A549 treated with AZD2906 at 1 μM for 4 hours (cell line): ENCODE results near the gene KRTAP4-16. TPM values are rescaled to one million over a fixed set of nuclear protein-coding genes. Genes with fewer than 3 reads are reported as not detected.

ENCODE experiments used
- total RNA-seq: library from RNA; stranded (reverse); fragments of 200-300 nt; extraction: Qiagen RNA extraction; gene quantifications from 5 replicates; pipeline ENCODE4 v1.2.3, GENCODE V29; 2022

The KRTAP4-16 gene
- not detected in 5 replicates for total RNA-seq

GRCh38 chr17:41101586-41102259 is at the start of gene KRTAP4-16:
KRTAP4-16 (minus strand) TSS chr17:41102209; CDS start chr17:41102209, 0 bp downstream.

GRCh38 chr17:41149652-41149985 is 47.6 kb upstream of the KRTAP4-16 start, which contains the start of gene KRTAP4-5:
KRTAP4-5 (minus strand) TSS chr17:41149825; CDS start chr17:41149767, 58 bp downstream.

DNA sequence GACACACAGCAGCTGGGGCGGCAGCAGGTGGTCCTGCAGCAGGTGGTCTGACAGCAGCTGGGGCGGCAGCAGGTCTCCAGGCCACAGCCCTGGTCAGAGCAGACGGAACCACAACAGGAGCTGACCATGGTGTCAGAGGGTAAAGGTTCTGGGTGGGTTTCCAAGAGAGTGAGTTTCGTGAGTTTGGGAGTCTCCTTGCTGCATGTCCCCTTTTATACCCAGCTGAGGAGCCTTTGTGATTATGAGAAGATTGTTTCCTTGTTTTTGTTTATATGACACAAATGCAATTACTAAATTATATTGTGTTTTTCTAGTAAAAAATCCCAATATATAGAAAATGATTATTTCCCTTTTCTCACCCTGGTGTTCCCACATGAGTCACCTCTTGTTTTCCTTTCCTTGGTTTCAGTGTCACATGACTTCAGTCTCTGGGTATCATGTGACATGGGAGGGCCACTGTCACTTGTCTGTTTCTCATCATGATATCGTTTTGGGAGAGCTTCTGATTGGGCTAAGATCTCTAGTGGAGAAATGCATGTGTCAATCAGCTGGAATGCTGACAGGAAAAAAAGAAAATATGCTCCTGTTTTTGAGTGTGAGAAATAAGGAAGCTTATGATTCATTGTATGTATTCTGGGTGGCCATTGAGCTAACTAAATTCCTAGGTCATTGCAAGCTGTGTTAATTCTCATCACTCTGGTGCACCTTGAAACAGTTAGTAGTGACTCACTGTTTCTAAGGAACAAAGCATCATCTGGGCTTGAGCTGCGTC is 38.5 kb upstream of the KRTAP4-16 start, which contains the start of gene KRTAP4-6:
Gene KRTAP4-6 (minus strand): TSS at position 185 of the 772 bp plus-strand sequence. CDS start 57 bp downstream, at position 128.

GRCh38 chr17:41123991-41124371 is 22.0 kb upstream of the KRTAP4-16 start, which contains the start of gene KRTAP4-12:
KRTAP4-12 (minus strand) TSS chr17:41124182; CDS start chr17:41124122, 60 bp downstream.

DNA sequence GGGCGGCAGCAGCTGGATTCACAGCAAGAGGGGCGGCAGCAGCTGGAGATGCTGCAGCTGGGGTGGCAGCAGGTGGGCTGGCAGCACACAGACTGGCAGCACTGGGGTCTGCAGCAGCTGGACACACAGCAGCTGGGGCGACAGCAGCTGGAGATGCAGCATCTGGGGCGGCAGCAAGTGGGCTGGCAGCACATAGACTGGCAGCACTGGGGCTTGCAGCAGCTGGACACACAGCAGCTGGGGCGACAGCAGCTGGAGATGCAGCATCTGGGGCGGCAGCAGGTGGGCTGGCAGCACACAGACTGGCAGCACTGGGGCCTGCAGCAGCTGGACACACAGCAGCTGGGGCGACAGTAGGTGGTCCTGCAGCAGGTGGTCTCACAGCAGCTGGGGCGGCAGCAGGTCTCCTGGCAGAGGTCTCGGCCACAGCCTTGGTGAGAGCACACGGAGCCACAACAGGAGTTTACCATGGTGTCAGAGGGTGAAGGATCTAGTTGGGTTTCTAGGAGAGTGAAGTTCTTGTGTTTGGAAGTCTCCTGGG is 15.9 kb upstream of the KRTAP4-16 start, which contains the start of gene KRTAP4-11:
Gene KRTAP4-11 (minus strand): TSS at position 528 of the 541 bp plus-strand sequence. CDS start 58 bp downstream, at position 470.

DNA sequence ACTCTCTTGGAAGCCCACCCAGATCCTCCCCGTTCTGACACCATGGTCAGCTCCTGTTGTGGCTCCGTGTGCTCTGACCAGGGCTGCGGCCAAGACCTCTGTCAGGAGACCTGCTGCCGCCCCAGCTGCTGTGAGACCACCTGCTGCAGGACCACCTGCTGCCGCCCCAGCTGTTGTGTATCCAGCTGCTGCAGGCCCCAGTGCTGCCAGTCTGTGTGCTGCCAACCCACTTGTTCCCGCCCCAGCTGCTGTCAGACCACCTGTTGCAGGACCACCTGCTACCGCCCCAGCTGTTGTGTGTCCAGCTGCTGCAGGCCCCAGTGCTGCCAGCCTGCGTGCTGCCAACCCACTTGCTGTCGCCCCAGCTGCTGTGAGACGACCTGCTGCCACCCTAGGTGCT is 3.3 kb upstream of the KRTAP4-16 start, which contains the start of gene KRTAP4-9:
Gene KRTAP4-9 (plus strand): TSS at position 43 of the 400 bp plus-strand sequence. CDS start 0 bp downstream, at position 43.

DNA sequence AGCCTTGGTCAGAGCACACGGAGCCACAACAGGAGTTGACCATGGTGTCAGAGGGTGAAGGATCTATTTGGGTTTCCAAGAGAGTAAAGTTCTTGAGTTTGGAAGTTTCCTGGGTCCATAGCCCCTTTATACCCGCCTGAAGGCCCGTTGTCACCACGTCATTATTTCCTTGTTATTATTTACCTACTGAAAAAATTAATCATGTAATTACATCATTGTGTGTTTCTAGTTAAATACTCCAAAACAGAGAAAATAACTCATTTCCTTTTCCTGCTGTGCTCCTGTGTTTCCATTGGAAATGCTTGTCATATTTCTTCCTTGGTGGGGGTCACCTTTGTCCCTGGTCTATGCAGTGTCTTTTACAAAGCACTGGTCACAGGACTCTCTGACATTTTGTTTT is 4.0 kb downstream of the KRTAP4-16 start, which contains the start of gene KRTAP4-8:
Gene KRTAP4-8 (minus strand): TSS at position 101 of the 400 bp plus-strand sequence. CDS start 58 bp downstream, at position 43.

GRCh38 chr17:41084100-41084856 is 17.7 kb downstream of the KRTAP4-16 start, which contains the start of gene KRTAP4-7:
KRTAP4-7 (plus strand) TSS chr17:41084150; CDS start chr17:41084207, 57 bp downstream.

GRCh38 chr17:41065829-41066624 is 36.0 kb downstream of the KRTAP4-16 start, which contains the start of gene KRTAP2-4:
KRTAP2-4 (minus strand) TSS chr17:41065879; CDS start chr17:41065845, 34 bp downstream.

DNA sequence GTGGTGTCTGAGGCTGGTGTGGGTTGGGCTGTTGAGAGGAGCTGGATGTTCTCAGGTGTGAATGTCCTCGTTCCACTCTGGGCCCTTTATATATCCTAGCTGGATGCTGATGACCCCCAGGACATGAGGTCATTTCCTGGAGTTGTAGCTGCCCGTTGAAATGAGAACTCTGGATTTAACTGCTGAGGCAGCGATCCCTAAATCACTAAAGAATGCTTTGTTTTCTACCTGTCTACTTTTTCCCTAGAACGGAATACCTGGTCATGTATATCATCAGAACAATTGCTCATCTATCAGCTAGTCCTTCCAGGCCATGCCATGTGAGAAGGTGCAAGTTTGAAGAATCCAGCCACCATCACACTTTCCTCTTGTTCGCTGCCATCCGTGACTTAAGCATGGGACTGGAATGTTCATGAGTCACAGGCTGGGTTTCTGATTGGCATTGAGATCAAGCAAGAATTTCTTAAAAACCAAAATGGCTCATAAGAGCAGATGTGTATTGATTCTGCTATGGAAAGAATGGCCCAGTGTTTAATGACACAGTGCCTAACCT is 41.9 kb downstream of the KRTAP4-16 start, which contains the start of gene KRTAP2-3:
Gene KRTAP2-3 (minus strand): TSS at position 63 of the 553 bp plus-strand sequence. CDS start 64 bp downstream, outside the sequence.

DNA sequence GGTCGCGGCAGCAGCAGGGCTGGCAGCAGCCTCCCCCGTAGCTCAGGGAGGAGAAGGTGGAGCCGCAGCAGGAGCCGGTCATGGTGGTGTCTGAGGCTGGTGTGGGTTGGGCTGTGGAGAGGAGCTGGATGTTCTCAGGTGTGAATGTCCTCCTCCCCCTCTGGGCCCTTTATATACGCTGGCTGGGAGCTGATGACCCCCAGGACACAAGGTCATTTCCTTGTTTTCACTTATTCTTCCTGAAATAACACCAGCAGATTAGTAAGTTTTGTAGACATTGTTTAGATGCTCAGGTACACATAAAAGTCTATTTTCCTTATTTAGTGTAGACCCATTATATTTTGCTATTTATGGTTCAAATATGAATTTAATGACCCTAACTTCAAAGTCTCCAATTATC is 46.9 kb downstream of the KRTAP4-16 start, which contains the start of gene KRTAP2-2:
Gene KRTAP2-2 (minus strand): TSS at position 101 of the 400 bp plus-strand sequence. CDS start 19 bp downstream, at position 82.

Other genes with a start within 250 kb of the KRTAP4-16 start
- gene KRT12, start 235.0 kb downstream of the KRTAP4-16 start, total RNA-seq = not detected in 5 replicates
- gene KRT20, start 217.0 kb downstream of the KRTAP4-16 start, total RNA-seq = 0.11 to 0.30 TPM (median 0.23 TPM) in 5 replicates
- gene KRT23, start 164.6 kb downstream of the KRTAP4-16 start, total RNA-seq = 0.08 to 0.14 TPM (median 0.10 TPM) in 4 of 5 replicates, not detected in the other
- not detected in 5 replicates for gene KRT39, start 135.3 kb downstream of the KRTAP4-16 start, total RNA-seq
- not detected in 5 replicates for gene KRT40, start 117.9 kb downstream of the KRTAP4-16 start, total RNA-seq
- not detected in 5 replicates for gene KRTAP3-3, start 108.0 kb downstream of the KRTAP4-16 start, total RNA-seq
- gene KRTAP3-2, start 102.3 kb downstream of the KRTAP4-16 start, total RNA-seq = 0.20 to 0.57 TPM (median 0.29 TPM) in 5 replicates
- not detected in 5 replicates for gene KRTAP3-1, start 93.1 kb downstream of the KRTAP4-16 start, total RNA-seq
- not detected in 5 replicates for gene KRTAP1-5, start 75.0 kb downstream of the KRTAP4-16 start, total RNA-seq
- not detected in 5 replicates for gene KRTAP1-4, start 72.0 kb downstream of the KRTAP4-16 start, total RNA-seq
- gene KRTAP1-3, start 67.3 kb downstream of the KRTAP4-16 start, total RNA-seq = not detected in 5 replicates
- gene KRTAP1-1, start 60.8 kb downstream of the KRTAP4-16 start, total RNA-seq = not detected in 5 replicates
- gene KRTAP2-1, start 54.9 kb downstream of the KRTAP4-16 start, total RNA-seq = not detected in 5 replicates
- not detected in 5 replicates for gene KRTAP2-2, start 47.0 kb downstream of the KRTAP4-16 start, total RNA-seq
- 0.18 TPM in 1 of 5 replicates, not detected in the others for gene KRTAP2-3, start 42.1 kb downstream of the KRTAP4-16 start, total RNA-seq
- not detected in 5 replicates for gene KRTAP2-4, start 36.3 kb downstream of the KRTAP4-16 start, total RNA-seq
- not detected in 5 replicates for gene KRTAP4-7, start 18.1 kb downstream of the KRTAP4-16 start, total RNA-seq
- not detected in 5 replicates for gene KRTAP4-8, start 4.1 kb downstream of the KRTAP4-16 start, total RNA-seq
- not detected in 5 replicates for gene KRTAP4-9, start 3.2 kb upstream of the KRTAP4-16 start, total RNA-seq
- not detected in 5 replicates for gene KRTAP4-11, start 16.2 kb upstream of the KRTAP4-16 start, total RNA-seq
- gene KRTAP4-12, start 22.0 kb upstream of the KRTAP4-16 start, total RNA-seq = not detected in 5 replicates
- gene KRTAP4-6, start 38.3 kb upstream of the KRTAP4-16 start, total RNA-seq = not detected in 5 replicates
- gene KRTAP4-5, start 47.6 kb upstream of the KRTAP4-16 start, total RNA-seq = not detected in 5 replicates
- not detected in 5 replicates for gene KRTAP4-4, start 58.5 kb upstream of the KRTAP4-16 start, total RNA-seq
- not detected in 5 replicates for gene KRTAP4-3, start 66.0 kb upstream of the KRTAP4-16 start, total RNA-seq
- gene KRTAP4-2, start 76.0 kb upstream of the KRTAP4-16 start, total RNA-seq = not detected in 5 replicates
- gene KRTAP4-1, start 82.7 kb upstream of the KRTAP4-16 start, total RNA-seq = 0.08 to 0.13 TPM in 2 of 5 replicates, not detected in the others
- not detected in 5 replicates for gene KRTAP9-1, start 87.7 kb upstream of the KRTAP4-16 start, total RNA-seq
- not detected in 5 replicates for gene KRTAP9-2, start 124.4 kb upstream of the KRTAP4-16 start, total RNA-seq
- gene KRTAP9-3, start 130.2 kb upstream of the KRTAP4-16 start, total RNA-seq = not detected in 5 replicates
- gene KRTAP9-8, start 135.8 kb upstream of the KRTAP4-16 start, total RNA-seq = not detected in 5 replicates
- gene KRTAP9-4, start 147.5 kb upstream of the KRTAP4-16 start, total RNA-seq = not detected in 5 replicates
- not detected in 5 replicates for gene KRTAP9-9, start 153.2 kb upstream of the KRTAP4-16 start, total RNA-seq
- gene KRTAP9-6, start 163.2 kb upstream of the KRTAP4-16 start, total RNA-seq = not detected in 5 replicates
- not detected in 5 replicates for gene KRTAP9-7, start 173.5 kb upstream of the KRTAP4-16 start, total RNA-seq
- gene KRTAP29-1, start 200.6 kb upstream of the KRTAP4-16 start, total RNA-seq = not detected in 5 replicates
- gene KRTAP16-1, start 207.1 kb upstream of the KRTAP4-16 start, total RNA-seq = not detected in 5 replicates
- not detected in 5 replicates for gene KRTAP17-1, start 213.5 kb upstream of the KRTAP4-16 start, total RNA-seq
- gene KRT33A, start 248.6 kb upstream of the KRTAP4-16 start, total RNA-seq = not detected in 5 replicates